Measurements from ENCODE around the gene ZFHX3.

DNA sequence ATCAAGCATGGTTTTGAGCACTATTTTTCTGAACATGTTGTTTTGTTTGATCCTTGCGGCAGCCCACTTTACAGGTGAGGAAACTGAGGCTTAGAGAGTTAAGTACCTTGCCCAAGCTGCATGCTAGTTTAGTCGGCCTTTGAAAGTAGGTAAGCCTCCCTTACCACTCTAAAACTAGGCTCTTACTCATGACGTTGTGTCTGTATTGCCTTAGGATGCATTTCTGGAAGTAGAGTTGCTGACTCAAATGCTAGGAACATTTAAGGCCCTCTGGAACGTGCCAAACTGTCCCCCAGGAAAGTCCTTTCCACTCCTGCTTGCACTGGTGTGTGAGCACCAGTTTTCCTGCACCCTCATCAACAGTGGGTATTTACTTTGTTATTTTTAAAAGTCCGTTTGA lies 76.6 kb downstream of the ZFHX3 start:
- TF ChIP-seq, protein P1, sequence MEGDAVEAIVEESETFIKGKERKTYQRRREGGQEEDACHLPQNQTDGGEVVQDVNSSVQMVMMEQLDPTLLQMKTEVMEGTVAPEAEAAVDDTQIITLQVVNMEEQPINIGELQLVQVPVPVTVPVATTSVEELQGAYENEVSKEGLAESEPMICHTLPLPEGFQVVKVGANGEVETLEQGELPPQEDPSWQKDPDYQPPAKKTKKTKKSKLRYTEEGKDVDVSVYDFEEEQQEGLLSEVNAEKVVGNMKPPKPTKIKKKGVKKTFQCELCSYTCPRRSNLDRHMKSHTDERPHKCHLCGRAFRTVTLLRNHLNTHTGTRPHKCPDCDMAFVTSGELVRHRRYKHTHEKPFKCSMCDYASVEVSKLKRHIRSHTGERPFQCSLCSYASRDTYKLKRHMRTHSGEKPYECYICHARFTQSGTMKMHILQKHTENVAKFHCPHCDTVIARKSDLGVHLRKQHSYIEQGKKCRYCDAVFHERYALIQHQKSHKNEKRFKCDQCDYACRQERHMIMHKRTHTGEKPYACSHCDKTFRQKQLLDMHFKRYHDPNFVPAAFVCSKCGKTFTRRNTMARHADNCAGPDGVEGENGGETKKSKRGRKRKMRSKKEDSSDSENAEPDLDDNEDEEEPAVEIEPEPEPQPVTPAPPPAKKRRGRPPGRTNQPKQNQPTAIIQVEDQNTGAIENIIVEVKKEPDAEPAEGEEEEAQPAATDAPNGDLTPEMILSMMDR (IDR thresholded peaks at IDR 0.05), result no peak
- no peak for TF ChIP-seq POLR2A (IDR thresholded peaks at IDR 0.05)

All from right lobe of liver (tissue), 4 donors.